Fibroblast of skin of left biceps (primary cell): Measurements from ENCODE around the gene KIAA1755.
"Not testable (repeated sequence)": the region's sequence is repeated elsewhere in the genome, so short reads cannot be mapped to it uniquely, and the experiment has no call there.

Source experiments
- DNase-seq, 2 experiments: peaks; one replicate each; pipeline ENCODE4 v3.0.0-alpha.2; 2013; ENCODE audit warnings: low read depth in 2 of 2

KIAA1755 gene

GRCh38 chr20:38286586-38287531, 26.3 kb upstream of the KIAA1755 start:
- DNase-seq = no peak

- no peak for DNase-seq
These were observed 24.4 kb upstream of the KIAA1755 start for GRCh38 chr20:38284893-38285444.

- DNase-seq = not testable (repeated sequence)
These were observed 23.6 kb upstream of the KIAA1755 start for GRCh38 chr20:38284066-38284650.

GRCh38 chr20:38283236-38283635, 22.7 kb upstream of the KIAA1755 start:
- no peak for DNase-seq

GRCh38 chr20:38281176-38281915, 20.8 kb upstream of the KIAA1755 start:
- not testable (repeated sequence) for DNase-seq

- DNase-seq = no peak
These were observed 18.2 kb upstream of the KIAA1755 start for GRCh38 chr20:38278763-38279162.

GRCh38 chr20:38278131-38278530, 17.6 kb upstream of the KIAA1755 start:
- no peak for DNase-seq

- DNase-seq = no peak
These were observed 17.2 kb upstream of the KIAA1755 start for GRCh38 chr20:38277691-38278090.

- no peak for DNase-seq
These were observed 16.8 kb upstream of the KIAA1755 start for GRCh38 chr20:38277285-38277684.

- peak; percentile 41 to 45 for DNase-seq
These were observed 15.4 kb upstream of the KIAA1755 start for GRCh38 chr20:38275815-38276550.

GRCh38 chr20:38272961-38273360, 12.4 kb upstream of the KIAA1755 start:
- DNase-seq = no peak

GRCh38 chr20:38272398-38272797, 11.9 kb upstream of the KIAA1755 start:
- DNase-seq = no peak

GRCh38 chr20:38271608-38272120, 11.1 kb upstream of the KIAA1755 start:
- DNase-seq = no peak

- peak; percentile 87 to 90 for DNase-seq
These were observed 10.5 kb upstream of the KIAA1755 start for GRCh38 chr20:38270869-38271605.

GRCh38 chr20:38269715-38270114, 9.2 kb upstream of the KIAA1755 start:
- DNase-seq = no peak

- no peak for DNase-seq
These were observed 8.5 kb upstream of the KIAA1755 start for GRCh38 chr20:38269040-38269439.

- DNase-seq = no peak
These were observed 7.5 kb upstream of the KIAA1755 start for GRCh38 chr20:38267901-38268514.

- no peak for DNase-seq
These were observed 6.8 kb upstream of the KIAA1755 start for GRCh38 chr20:38267296-38267695.

- DNase-seq = no peak
These were observed 5.9 kb upstream of the KIAA1755 start for GRCh38 chr20:38266426-38266825.

- DNase-seq = no peak
These were observed 2.4 kb upstream of the KIAA1755 start for GRCh38 chr20:38262931-38263330.
